ENCODE measurements around the gene LIPC.

The LIPC gene

GRCh38 chr15:58436552-58436951 lies 4.8 kb downstream of the LIPC start:
- no peak for DNase-seq (ENCODE audit: low read depth)

GRCh38 chr15:58437531-58438105 lies 5.8 kb downstream of the LIPC start:
- DNase-seq (ENCODE audit: low read depth): no peak

- no peak for DNase-seq (ENCODE audit: low read depth)
Measured at GRCh38 chr15:58438111-58438510, 6.3 kb downstream of the LIPC start.

DNA sequence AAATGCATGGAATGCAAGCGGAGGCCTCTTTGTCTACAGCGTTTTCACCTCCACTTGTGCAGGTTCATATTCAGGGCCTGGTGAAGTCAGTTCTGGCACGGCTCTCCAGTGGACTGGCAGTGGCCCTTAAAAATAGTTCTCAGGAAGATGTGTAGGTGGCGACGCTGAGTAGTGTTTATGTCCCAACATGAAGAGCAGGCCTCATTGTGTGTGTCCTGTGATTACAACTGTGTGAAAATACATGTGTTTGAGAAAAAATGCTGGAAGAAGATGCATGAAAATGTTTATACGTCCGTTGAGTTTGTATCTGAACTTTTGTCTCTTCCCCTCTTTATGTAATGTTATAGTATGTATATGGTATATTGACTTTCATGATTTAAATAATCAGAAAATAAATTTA lies 7.2 kb downstream of the LIPC start:
- no peak for DNase-seq (ENCODE audit: low read depth)

GRCh38 chr15:58440158-58440910 lies 8.5 kb downstream of the LIPC start:
- DNase-seq (ENCODE audit: low read depth): no peak

- no peak for DNase-seq (ENCODE audit: low read depth)
Measured at GRCh38 chr15:58440922-58441321, 9.1 kb downstream of the LIPC start.

DNA sequence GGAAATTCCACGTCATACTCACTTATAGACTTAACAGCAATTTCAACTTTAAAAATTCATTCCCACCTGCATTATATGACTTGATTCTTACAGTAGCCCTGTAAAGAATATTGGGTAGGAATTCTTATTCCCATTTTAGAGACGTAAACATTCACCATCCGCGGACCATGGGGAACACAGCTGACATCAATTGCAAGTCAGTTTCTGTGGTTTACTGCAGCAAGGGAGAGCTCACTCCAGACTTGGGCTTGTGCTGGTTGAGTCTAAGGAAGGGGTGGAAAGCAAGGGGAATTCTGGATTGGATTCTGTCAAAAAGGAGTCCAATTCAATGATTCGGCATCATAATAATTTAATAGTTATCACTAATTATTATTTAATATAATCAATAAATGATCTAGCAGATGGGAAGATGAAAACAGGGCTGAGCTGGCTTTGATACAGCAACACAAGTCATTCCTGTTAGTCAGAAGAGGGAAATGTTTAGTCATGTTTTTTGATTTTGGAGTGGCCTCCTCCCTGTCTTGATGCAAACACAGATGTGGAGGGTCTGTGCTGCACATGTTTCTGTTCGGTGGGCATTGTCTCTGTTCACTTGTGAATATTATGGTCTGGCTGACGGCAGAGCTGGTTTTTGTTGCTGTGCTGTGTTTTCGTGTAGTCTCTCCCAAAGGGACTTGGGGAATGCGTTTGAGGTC lies 9.7 kb downstream of the LIPC start:
- no peak for DNase-seq (ENCODE audit: low read depth)

GRCh38 chr15:58442122-58442521 lies 10.3 kb downstream of the LIPC start:
- DNase-seq (ENCODE audit: low read depth): no peak

DNA sequence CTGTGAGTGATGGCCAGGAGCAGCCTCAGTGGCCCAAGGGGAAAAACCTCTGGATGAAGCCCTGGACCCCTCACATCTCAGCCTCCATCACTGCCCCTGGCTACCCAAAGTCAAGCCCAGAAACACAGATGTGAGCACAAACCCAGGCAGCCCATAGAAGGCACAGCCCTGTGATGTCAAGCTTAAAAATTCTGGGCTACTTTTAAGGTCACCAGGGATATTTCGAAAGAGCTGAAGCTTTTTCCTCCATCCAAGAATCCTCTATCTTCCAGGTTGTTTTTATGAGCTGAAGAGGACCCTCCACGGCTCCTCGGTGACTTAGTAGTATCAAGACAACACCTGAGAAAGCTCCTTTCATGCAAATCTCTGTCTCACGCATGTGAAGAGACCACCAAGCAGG lies 11.5 kb downstream of the LIPC start:
- no peak for DNase-seq (ENCODE audit: low read depth)

- no peak for DNase-seq (ENCODE audit: low read depth)
Measured at GRCh38 chr15:58444056-58444455, 12.3 kb downstream of the LIPC start.

DNA sequence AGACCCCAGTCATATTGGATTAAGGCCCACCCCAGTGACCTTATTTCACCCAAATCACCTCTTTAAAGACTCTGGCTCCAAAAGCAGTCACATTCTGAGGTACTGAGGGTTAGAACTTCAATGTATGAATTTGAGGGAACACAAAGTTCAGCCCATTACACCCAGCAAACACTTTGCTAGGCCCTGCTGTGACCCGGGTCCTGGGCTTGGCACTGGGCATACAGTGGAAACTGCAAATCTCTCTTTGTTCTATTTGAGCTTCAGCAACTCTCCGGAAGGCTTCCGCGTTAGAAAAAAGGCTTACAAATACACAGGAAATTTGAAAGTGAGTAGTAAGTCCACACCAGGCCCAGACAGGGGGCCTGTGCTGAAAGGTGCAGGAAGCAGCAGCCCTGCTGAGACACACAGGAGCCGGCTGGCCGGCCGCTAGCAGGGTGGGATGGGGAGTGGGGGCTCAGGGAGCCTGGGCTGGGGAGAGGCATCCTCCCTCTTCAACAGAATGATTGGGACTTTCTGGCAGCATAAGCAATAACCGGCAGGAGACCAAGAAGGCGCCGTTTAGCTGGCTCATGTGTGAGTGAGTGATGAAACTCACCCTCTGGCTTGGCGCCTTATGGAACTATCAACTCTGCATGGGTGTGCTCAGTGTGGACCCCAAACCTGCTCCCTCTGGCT lies 13.0 kb downstream of the LIPC start:
- DNase-seq (ENCODE audit: low read depth): no peak

- DNase-seq (ENCODE audit: low read depth): no peak
Measured at GRCh38 chr15:58445865-58446264, 14.1 kb downstream of the LIPC start.

- no peak for DNase-seq (ENCODE audit: low read depth)
Measured at GRCh38 chr15:58446521-58446920, 14.7 kb downstream of the LIPC start.

GRCh38 chr15:58447271-58448010 lies 15.7 kb downstream of the LIPC start:
- DNase-seq (ENCODE audit: low read depth): no peak

GRCh38 chr15:58448331-58448730 lies 16.5 kb downstream of the LIPC start:
- no peak for DNase-seq (ENCODE audit: low read depth)

DNA sequence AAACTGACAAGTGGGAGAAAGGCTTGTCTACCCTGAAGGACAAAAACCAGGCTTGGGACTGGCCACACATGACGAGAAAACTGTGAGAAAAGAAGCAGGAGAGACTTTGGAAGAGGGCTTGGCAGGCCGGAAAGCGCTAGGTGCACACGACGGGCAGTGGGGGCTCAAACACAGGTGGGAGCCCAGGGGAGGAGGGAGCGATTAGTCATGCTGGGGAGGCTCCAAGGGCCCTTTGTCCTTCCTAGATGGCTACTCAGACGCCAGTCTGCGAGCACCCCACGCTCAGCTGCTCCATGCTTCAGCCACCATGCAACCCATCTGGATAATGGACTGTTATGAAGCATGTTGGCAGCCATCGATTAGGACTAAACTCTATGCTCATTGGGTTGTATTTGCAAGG lies 17.1 kb downstream of the LIPC start:
- no peak for DNase-seq (ENCODE audit: low read depth)

DNA sequence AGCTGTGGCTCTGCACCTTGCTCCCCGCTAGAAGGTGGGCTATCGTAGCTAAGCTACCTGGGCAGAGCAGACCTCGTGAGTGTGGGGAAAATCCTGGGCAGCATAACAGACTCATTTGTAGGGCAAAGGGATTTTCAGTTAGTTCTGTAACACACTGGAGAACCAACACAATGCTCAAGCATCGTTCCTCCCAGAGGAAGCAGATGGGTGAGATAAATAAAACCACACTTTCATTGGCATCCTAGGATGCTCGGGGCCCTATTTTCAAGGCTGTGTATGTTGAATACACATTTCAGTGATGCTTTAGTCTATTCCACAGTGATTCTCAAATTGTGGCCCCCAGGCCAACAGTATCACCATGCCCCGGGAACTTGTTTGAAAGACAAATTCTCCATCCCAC lies 20.0 kb downstream of the LIPC start:
- DNase-seq (ENCODE audit: low read depth): no peak

GRCh38 chr15:58452775-58453174 lies 21.0 kb downstream of the LIPC start:
- DNase-seq (ENCODE audit: low read depth): no peak

GRCh38 chr15:58453931-58454793 lies 22.4 kb downstream of the LIPC start:
- no peak for DNase-seq (ENCODE audit: low read depth)

- DNase-seq (ENCODE audit: low read depth): no peak
Measured at GRCh38 chr15:58454950-58455401, 23.2 kb downstream of the LIPC start.

GRCh38 chr15:58457466-58457965 lies 25.7 kb downstream of the LIPC start:
- no peak for DNase-seq (ENCODE audit: low read depth)
